NCI-H2227 treated with DMSO at 0.1 percent for 48 hours (cell line): ENCODE data around the gene THNSL1.

Experiments used
- DNase-seq: peaks from one replicate; lab custom pipeline; 2025; lab: John Stamatoyannopoulos, UW

THNSL1 gene

GRCh38 chr10:25057886-25058285 is 41.5 kb downstream of the THNSL1 start:
- DNase-seq = no peak

- DNase-seq = peak; percentile 29
Measured at GRCh38 chr10:25059990-25060389, 43.6 kb downstream of the THNSL1 start.

- DNase-seq = no peak
Measured at GRCh38 chr10:25061125-25061524, 44.7 kb downstream of the THNSL1 start.

GRCh38 chr10:25061711-25062449 is 45.5 kb downstream of the THNSL1 start:
- no peak for DNase-seq

GRCh38 chr10:25063157-25063556 is 46.7 kb downstream of the THNSL1 start:
- no peak for DNase-seq

GRCh38 chr10:25063644-25064043 is 47.2 kb downstream of the THNSL1 start:
- DNase-seq = no peak

GRCh38 chr10:25064401-25064800 is 48.0 kb downstream of the THNSL1 start:
- DNase-seq = no peak

- DNase-seq = no peak
Measured at GRCh38 chr10:25065761-25066476, 49.5 kb downstream of the THNSL1 start.

- DNase-seq = no peak
Measured at GRCh38 chr10:25068152-25069058, 52.0 kb downstream of the THNSL1 start.

GRCh38 chr10:25071227-25071626 is 54.8 kb downstream of the THNSL1 start:
- DNase-seq = no peak

GRCh38 chr10:25072786-25073185 is 56.4 kb downstream of the THNSL1 start:
- DNase-seq = no peak

GRCh38 chr10:25075825-25076224 is 59.4 kb downstream of the THNSL1 start:
- no peak for DNase-seq
